Measurements from ENCODE around the gene AKR7A2. TPM values are rescaled to one million over a fixed set of nuclear protein-coding genes. Genes with fewer than 3 reads are reported as not detected.

Gene AKR7A2
- total and polyA plus RNA-seq, 12 donors = 20.0 to 235 (median 110) TPM

- no peak for TF ChIP-seq POLR2A (IDR thresholded peaks at IDR 0.05)
- WGBS, 4 donors = 79 to 86% (median 84%) methylated on average over 6 to 9 of the region's 9 CpGs
- Histone ChIP-seq H3K27me3 (no peaks in the 10 kb centered on the region), H3K36me3 (replicated peaks in 1 of 2) (peaks cover 0 to 7% of the 10 kb centered on the region in 2 donors), H3K4me1 (replicated peaks in 1 of 2) (no peaks in the 10 kb centered on the region), H3K4me3 (no peak overlapping the region), H3K27ac (no peak overlapping the region), H3K9me3 (replicated peaks in 1 of 3) (no peaks in the 10 kb centered on the region)
- intact Hi-C loops (cut with DNase I) = no loop called here
- no peak for DNase-seq
These were observed 21.8 kb upstream of the AKR7A2 start for GRCh38 chr1:19333587-19334354.

- Histone ChIP-seq H3K4me3 (no peak overlapping the region), H3K36me3 (replicated peaks in 1 of 2) (peaks cover 0 to 17% of the 10 kb centered on the region in 2 donors), H3K27ac (no peak overlapping the region), H3K27me3 (no peaks in the 10 kb centered on the region), H3K9me3 (replicated peaks in 1 of 3) (no peaks in the 10 kb centered on the region), H3K4me1 (replicated peaks in 1 of 2) (no peaks in the 10 kb centered on the region)
- TF ChIP-seq CTCF (IDR thresholded peaks at IDR 0.05) = no peak
- TF ChIP-seq POLR2A (IDR thresholded peaks at IDR 0.05) = no peak
- 90 to 96% (median 93%) methylated on average over 12 of the region's 12 CpGs for WGBS, 4 donors
- intact Hi-C loops (cut with DNase I) = no loop called here
- no peak for DNase-seq
These were observed 20.9 kb upstream of the AKR7A2 start for GRCh38 chr1:19332832-19333231.

GRCh38 chr1:19331262-19331878 lies 19.4 kb upstream of the AKR7A2 start:
- no peak for TF ChIP-seq CTCF (IDR thresholded peaks at IDR 0.05)
- no peak for TF ChIP-seq POLR2A (IDR thresholded peaks at IDR 0.05)
- H3K27ac ChIP-seq = no peak overlapping the region
- no peaks in the 10 kb centered on the region for H3K4me1 ChIP-seq (replicated peaks in 1 of 2)
- no peak for DNase-seq
- intact Hi-C loops (cut with DNase I) = no loop called here
- WGBS, 4 donors = 91 to 96% (median 94%) methylated on average over 10 to 13 of the region's 13 CpGs
- peaks cover 0 to 30% of the 10 kb centered on the region in 2 donors for H3K36me3 ChIP-seq (replicated peaks in 1 of 2)
- H3K27me3 ChIP-seq = no peaks in the 10 kb centered on the region
- no peak overlapping the region for H3K4me3 ChIP-seq
- H3K9me3 ChIP-seq (replicated peaks in 1 of 3) = no peaks in the 10 kb centered on the region

- no peak overlapping the region for H3K27ac ChIP-seq
- H3K36me3 ChIP-seq (replicated peaks in 1 of 2) = peaks cover 0 to 37% of the 10 kb centered on the region in 2 donors
- 90 to 95% (median 91%) methylated on average over 13 to 14 of the region's 14 CpGs for WGBS, 4 donors
- H3K9me3 ChIP-seq (replicated peaks in 1 of 3) = no peaks in the 10 kb centered on the region
- no peak for DNase-seq
- no peak overlapping the region for H3K4me3 ChIP-seq
- H3K4me1 ChIP-seq (replicated peaks in 1 of 2) = no peaks in the 10 kb centered on the region
- intact Hi-C loops (cut with DNase I) = no loop called here
- H3K27me3 ChIP-seq = no peaks in the 10 kb centered on the region
- TF ChIP-seq CTCF (IDR thresholded peaks at IDR 0.05) = no peak
These were observed 18.6 kb upstream of the AKR7A2 start for GRCh38 chr1:19330449-19331135.
